Osteoblast (primary cell): Measurements from ENCODE around the gene CNTN5. TPM values are rescaled to one million over a fixed set of nuclear protein-coding genes. Genes with fewer than 3 reads are reported as not detected.

Experiments
- DNase-seq: peaks from one replicate; pipeline ENCODE4 v3.0.0; 2011; ENCODE audit warnings: low spot score, mixed read lengths; ENCODE audit not compliant: insufficient read length; ENCODE audit errors: missing footprints
- H2AFZ ChIP-seq: 2 replicates; pipeline ENCODE4 v1.6.0; 2011; ENCODE audit warnings: mild to moderate bottlenecking, low read length
- H3K27ac ChIP-seq: 2 replicates; pipeline ENCODE4 v1.5.1; 2011; ENCODE audit warnings: mild to moderate bottlenecking, low read depth, low read length, moderate library complexity
- H3K27me3 ChIP-seq: 2 replicates; pipeline ENCODE4 v1.6.0; 2012; ENCODE audit warnings: mild to moderate bottlenecking, control low read depth, inconsistent platforms, low read length, moderate library complexity; ENCODE audit not compliant: insufficient read depth
- H3K36me3 ChIP-seq: 2 replicates; pipeline ENCODE4 v1.5.1; 2011; ENCODE audit warnings: mild to moderate bottlenecking, low read length, control low read depth, moderate library complexity; ENCODE audit not compliant: insufficient read depth
- H3K4me1 ChIP-seq: 2 replicates; pipeline ENCODE4 v1.5.1; 2011; ENCODE audit warnings: mild to moderate bottlenecking, low read length, control low read depth, moderate library complexity; ENCODE audit not compliant: insufficient read depth
- H3K4me2 ChIP-seq: 2 replicates; pipeline ENCODE4 v1.6.0; 2011; ENCODE audit warnings: mild to moderate bottlenecking, low read length; ENCODE audit not compliant: insufficient read depth
- H3K4me3 ChIP-seq: fragments of 200-600 bp; sonication (generic); 3 replicates; pipeline ENCODE4 v1.5.1; 2012; ENCODE audit warnings: mild to moderate bottlenecking, low read length, inconsistent platforms; ENCODE audit not compliant: insufficient read depth
- H3K79me2 ChIP-seq: 2 replicates; pipeline ENCODE4 v1.6.0; 2012; ENCODE audit warnings: mild to moderate bottlenecking, low read length, control low read depth, inconsistent platforms; ENCODE audit not compliant: insufficient read depth
- H3K9me3 ChIP-seq: 2 replicates; pipeline ENCODE4 v1.5.1; 2011; ENCODE audit warnings: low read depth, low read length, control low read depth
- H4K20me1 ChIP-seq: 2 replicates; pipeline ENCODE4 v1.6.0; 2012; ENCODE audit warnings: mild to moderate bottlenecking, low read length, control low read depth; ENCODE audit not compliant: insufficient read depth
- CTCF ChIP-seq: IDR thresholded peaks from 2 replicates; pipeline ENCODE4 v1.5.1; 2011; ENCODE audit warnings: mild to moderate bottlenecking, low read depth, low read length, moderate library complexity; ENCODE audit errors: extremely low read depth
- total RNA-seq: library from RNA; depleted of rRNA; stranded (reverse); fragments of >200 nt; gene quantifications from 2 replicates; pipeline ENCODE4 v1.2.3, GENCODE V29; 2012

CNTN5 gene
- total RNA-seq, 1 donor: not detected

GRCh38 chr11:99489581-99489980, 468.8 kb downstream of the CNTN5 start:
- no peak overlapping the region for H2AFZ ChIP-seq
- no peak overlapping the region for H3K4me3 ChIP-seq
- H4K20me1 ChIP-seq: no peaks in the 10 kb centered on the region
- H3K27me3 ChIP-seq: no peaks in the 10 kb centered on the region
- H3K4me2 ChIP-seq: no peak overlapping the region
- no peaks in the 10 kb centered on the region for H3K36me3 ChIP-seq
- no peak overlapping the region for H3K27ac ChIP-seq
- no peaks in the 10 kb centered on the region for H3K79me2 ChIP-seq
- TF ChIP-seq CTCF: no peak
- no peak for DNase-seq
- H3K9me3 ChIP-seq: peaks cover 1% of the 10 kb centered on the region
- H3K4me1 ChIP-seq: no peaks in the 10 kb centered on the region

GRCh38 chr11:99494065-99494464, 473.3 kb downstream of the CNTN5 start:
- H3K4me1 ChIP-seq: no peaks in the 10 kb centered on the region
- H3K27me3 ChIP-seq: no peaks in the 10 kb centered on the region
- DNase-seq: no peak
- peaks cover 1% of the 10 kb centered on the region for H3K9me3 ChIP-seq
- TF ChIP-seq CTCF: no peak
- H3K4me2 ChIP-seq: no peak overlapping the region
- no peak overlapping the region for H2AFZ ChIP-seq
- no peak overlapping the region for H3K4me3 ChIP-seq
- H3K27ac ChIP-seq: no peak overlapping the region
- no peaks in the 10 kb centered on the region for H4K20me1 ChIP-seq
- H3K79me2 ChIP-seq: no peaks in the 10 kb centered on the region
- H3K36me3 ChIP-seq: no peaks in the 10 kb centered on the region

GRCh38 chr11:99501655-99502054, 480.9 kb downstream of the CNTN5 start:
- H3K4me1 ChIP-seq: peaks cover 2% of the 10 kb centered on the region
- H3K79me2 ChIP-seq: no peaks in the 10 kb centered on the region
- H3K27ac ChIP-seq: no peak overlapping the region
- H3K36me3 ChIP-seq: no peaks in the 10 kb centered on the region
- no peak for DNase-seq
- H3K27me3 ChIP-seq: no peaks in the 10 kb centered on the region
- H2AFZ ChIP-seq: no peak overlapping the region
- TF ChIP-seq CTCF: no peak
- no peak overlapping the region for H3K4me2 ChIP-seq
- H3K9me3 ChIP-seq: no peaks in the 10 kb centered on the region
- H4K20me1 ChIP-seq: no peaks in the 10 kb centered on the region
- H3K4me3 ChIP-seq: no peak overlapping the region

GRCh38 chr11:99505316-99505715, 484.6 kb downstream of the CNTN5 start:
- Histone ChIP-seq H2AFZ (no peak overlapping the region), H3K9me3 (no peaks in the 10 kb centered on the region), H3K36me3 (no peaks in the 10 kb centered on the region), H3K4me2 (no peak overlapping the region), H3K79me2 (no peaks in the 10 kb centered on the region), H4K20me1 (no peaks in the 10 kb centered on the region), H3K4me1 (peaks cover 2% of the 10 kb centered on the region), H3K27ac (no peak overlapping the region), H3K27me3 (no peaks in the 10 kb centered on the region), H3K4me3 (no peak overlapping the region)
- TF ChIP-seq CTCF: no peak
- no peak for DNase-seq
